Liver (tissue), 9 donors: Measurements from ENCODE around the gene B2M. TPM values are rescaled to one million over a fixed set of nuclear protein-coding genes. Genes with fewer than 3 reads are reported as not detected.

ENCODE experiments used
- DNase-seq: peaks from one replicate; pipeline ENCODE4 v3.0.0-alpha.2; 2017; ENCODE audit warnings: low spot score
- H3K27ac ChIP-seq, 2 donors: one replicate each; pipeline ENCODE4 v1.7.0; 2013; ENCODE audit warnings: inconsistent platforms in 2 of 2, low read length in 2 of 2, control low read depth in 1 of 2, low read depth in 1 of 2, mild to moderate bottlenecking in 1 of 2
- H3K27me3 ChIP-seq, 4 donors: one replicate each; pipeline versions ENCODE4 v1.6.1 to v1.7.0; 2013; ENCODE audit warnings: low read length in 3 of 4, inconsistent platforms in 1 of 4, mild to moderate bottlenecking in 1 of 4, moderate library complexity in 1 of 4; ENCODE audit not compliant: control insufficient read depth in 4 of 4, insufficient read depth in 4 of 4
- H3K36me3 ChIP-seq, 4 donors: one replicate each; pipeline versions ENCODE4 v1.6.1 to v1.7.0; 2013; ENCODE audit warnings: low read length in 3 of 4, mild to moderate bottlenecking in 3 of 4, low read depth in 1 of 4, moderate library complexity in 1 of 4; ENCODE audit not compliant: control insufficient read depth in 4 of 4, insufficient read depth in 3 of 4
- H3K4me1 ChIP-seq, 4 donors: one replicate each; pipeline versions ENCODE4 v1.6.1 to v1.7.0; 2013; ENCODE audit warnings: low read length in 3 of 4, mild to moderate bottlenecking in 3 of 4, moderate library complexity in 1 of 4; ENCODE audit not compliant: control insufficient read depth in 4 of 4, insufficient read depth in 4 of 4
- H3K4me3 ChIP-seq, 3 donors: one replicate each; pipeline versions ENCODE4 v1.6.1 to v1.7.0; 2013; ENCODE audit warnings: low read length in 3 of 3, control low read depth in 1 of 3, low read depth in 1 of 3, mild to moderate bottlenecking in 1 of 3
- H3K9ac ChIP-seq, 2 donors: one replicate each; pipeline ENCODE4 v1.7.0; 2013; ENCODE audit warnings: low read length in 2 of 2, mild to moderate bottlenecking in 2 of 2, moderate library complexity in 2 of 2, control low read depth in 1 of 2, low read depth in 1 of 2
- H3K9me3 ChIP-seq, 4 donors: one replicate each; pipeline versions ENCODE4 v1.6.1 to v1.7.0; 2013; ENCODE audit warnings: low read length in 3 of 4; ENCODE audit not compliant: control insufficient read depth in 4 of 4
- EGR1 ChIP-seq, 2 donors: IDR thresholded peaks; 2 replicates each; pipeline ENCODE4 v1.6.1; 2016 to 2018; ENCODE audit warnings: antibody characterized with exemption in 2 of 2, low read depth in 2 of 2
- FOXA1 ChIP-seq: IDR thresholded peaks from 2 replicates; pipeline ENCODE4 v1.6.1; 2016; ENCODE audit warnings: antibody characterized with exemption
- FOXA2 ChIP-seq: IDR thresholded peaks from 2 replicates; pipeline ENCODE4 v1.6.1; 2016; ENCODE audit warnings: antibody characterized with exemption
- GABPA ChIP-seq, 2 donors: IDR thresholded peaks in 1 of 2; conservative IDR thresholded peaks in 1 of 2; 2 replicates each; pipeline ENCODE4 v1.6.1; 2016; ENCODE audit warnings: antibody characterized with exemption in 2 of 2, mild to moderate bottlenecking in 1 of 2, moderate library complexity in 1 of 2
- HNF4G ChIP-seq: IDR thresholded peaks from 2 replicates; pipeline ENCODE4 v1.6.1; 2016; ENCODE audit warnings: antibody characterized with exemption
- JUND ChIP-seq, 2 donors: IDR thresholded peaks; 2 replicates each; pipeline ENCODE4 v1.6.1; 2016; ENCODE audit warnings: antibody characterized with exemption in 2 of 2
- NR2F2 ChIP-seq: IDR thresholded peaks from 2 replicates; pipeline ENCODE4 v1.6.1; 2016; ENCODE audit warnings: antibody characterized with exemption
- RAD21 ChIP-seq, 2 donors: IDR thresholded peaks; 2 replicates each; pipeline ENCODE4 v1.6.1; 2016; ENCODE audit warnings: antibody characterized with exemption in 2 of 2, mild to moderate bottlenecking in 2 of 2
- RXRA ChIP-seq, 2 donors: IDR thresholded peaks; 2 replicates each; pipeline ENCODE4 v1.6.1; 2017 to 2018; ENCODE audit warnings: antibody characterized with exemption in 2 of 2, mild to moderate bottlenecking in 1 of 2
- SP1 ChIP-seq: IDR thresholded peaks from 2 replicates; pipeline ENCODE4 v1.6.1; 2018; ENCODE audit warnings: antibody characterized with exemption, mild to moderate bottlenecking
- TAF1 ChIP-seq: conservative IDR thresholded peaks from 2 replicates; pipeline ENCODE4 v1.6.1; 2016; ENCODE audit warnings: antibody characterized with exemption, mild to moderate bottlenecking
- YY1 ChIP-seq: IDR thresholded peaks from 2 replicates; pipeline ENCODE4 v1.6.1; 2016; ENCODE audit warnings: antibody characterized with exemption, mild to moderate bottlenecking
- WGBS: extraction: QIAGEN DNeasy Blood & Tissue Kit; methylation state at CpG from one replicate; pipeline ENCODE4 v1.1.7; 2013; 5-methylcytosine and 5-hydroxymethylcytosine counted together
- polyA plus RNA-seq, 2 donors: library from polyadenylated mRNA; stranded (reverse) in 1 of 2; unstranded in 1 of 2; fragments of 200-250 nt in 1 of 2; fragments of >200 nt in 1 of 2; fragmentation: Nextera tagmentation in 1 of 2; extraction: Ambion mirVana in 1 of 2; gene quantifications; one replicate each; pipeline versions ENCODE4 v1.2.1 to v1.2.3, GENCODE V29; 2013 to 2015
- total RNA-seq, 2 donors: library from RNA; depleted of rRNA; stranded (reverse); fragments of >200 nt; gene quantifications; one replicate each; pipeline ENCODE4 v1.2.3, GENCODE V29; 2014
- TF ChIP-seq, protein P1 (sequence below): IDR thresholded peaks from 2 replicates; pipeline ENCODE4 v1.6.1; 2016; ENCODE audit warnings: antibody characterized with exemption, mild to moderate bottlenecking
- TF ChIP-seq, protein P2 (sequence below): IDR thresholded peaks from 2 replicates; pipeline ENCODE4 v1.6.1; 2016; ENCODE audit warnings: antibody characterized with exemption
- TF ChIP-seq, protein P3 (sequence below): fragments of 150-350 bp; IDR thresholded peaks from 2 replicates; pipeline ENCODE4 v1.5.1; 2017; ENCODE audit warnings: improper control_type of control experiment, low read depth, low read length; ENCODE audit not compliant: missing input control
- donor health status: healthy.
- donor health status: healthy.
- donor health status: healthy.
- donor health status: healthy.
- donor health status: healthy.

B2M gene
- total and polyA plus RNA-seq, 4 donors, result 1,388 to 3,787 (median 2,950) TPM

DNA sequence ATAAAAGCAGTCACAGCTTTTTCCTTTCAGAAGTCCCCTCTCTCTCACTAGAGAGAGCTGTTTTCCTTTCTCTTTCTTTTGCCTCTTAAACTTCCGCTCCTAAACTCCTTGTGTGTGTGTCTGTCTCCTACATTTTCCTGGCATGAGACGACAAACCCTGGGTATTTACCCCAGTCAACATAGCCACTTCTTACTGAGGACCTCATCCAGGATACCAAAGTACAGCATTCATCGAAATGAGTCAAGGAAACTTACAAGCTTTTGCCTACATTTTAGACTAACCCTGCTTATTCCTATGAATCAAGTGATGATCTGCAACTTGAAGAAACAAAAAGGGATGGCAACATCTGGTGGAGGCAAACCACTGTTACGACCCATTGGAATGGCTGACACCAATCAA lies 16.9 kb upstream of the B2M start (continued):
- TF ChIP-seq, protein P1, sequence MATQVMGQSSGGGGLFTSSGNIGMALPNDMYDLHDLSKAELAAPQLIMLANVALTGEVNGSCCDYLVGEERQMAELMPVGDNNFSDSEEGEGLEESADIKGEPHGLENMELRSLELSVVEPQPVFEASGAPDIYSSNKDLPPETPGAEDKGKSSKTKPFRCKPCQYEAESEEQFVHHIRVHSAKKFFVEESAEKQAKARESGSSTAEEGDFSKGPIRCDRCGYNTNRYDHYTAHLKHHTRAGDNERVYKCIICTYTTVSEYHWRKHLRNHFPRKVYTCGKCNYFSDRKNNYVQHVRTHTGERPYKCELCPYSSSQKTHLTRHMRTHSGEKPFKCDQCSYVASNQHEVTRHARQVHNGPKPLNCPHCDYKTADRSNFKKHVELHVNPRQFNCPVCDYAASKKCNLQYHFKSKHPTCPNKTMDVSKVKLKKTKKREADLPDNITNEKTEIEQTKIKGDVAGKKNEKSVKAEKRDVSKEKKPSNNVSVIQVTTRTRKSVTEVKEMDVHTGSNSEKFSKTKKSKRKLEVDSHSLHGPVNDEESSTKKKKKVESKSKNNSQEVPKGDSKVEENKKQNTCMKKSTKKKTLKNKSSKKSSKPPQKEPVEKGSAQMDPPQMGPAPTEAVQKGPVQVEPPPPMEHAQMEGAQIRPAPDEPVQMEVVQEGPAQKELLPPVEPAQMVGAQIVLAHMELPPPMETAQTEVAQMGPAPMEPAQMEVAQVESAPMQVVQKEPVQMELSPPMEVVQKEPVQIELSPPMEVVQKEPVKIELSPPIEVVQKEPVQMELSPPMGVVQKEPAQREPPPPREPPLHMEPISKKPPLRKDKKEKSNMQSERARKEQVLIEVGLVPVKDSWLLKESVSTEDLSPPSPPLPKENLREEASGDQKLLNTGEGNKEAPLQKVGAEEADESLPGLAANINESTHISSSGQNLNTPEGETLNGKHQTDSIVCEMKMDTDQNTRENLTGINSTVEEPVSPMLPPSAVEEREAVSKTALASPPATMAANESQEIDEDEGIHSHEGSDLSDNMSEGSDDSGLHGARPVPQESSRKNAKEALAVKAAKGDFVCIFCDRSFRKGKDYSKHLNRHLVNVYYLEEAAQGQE, result no peak

DNA sequence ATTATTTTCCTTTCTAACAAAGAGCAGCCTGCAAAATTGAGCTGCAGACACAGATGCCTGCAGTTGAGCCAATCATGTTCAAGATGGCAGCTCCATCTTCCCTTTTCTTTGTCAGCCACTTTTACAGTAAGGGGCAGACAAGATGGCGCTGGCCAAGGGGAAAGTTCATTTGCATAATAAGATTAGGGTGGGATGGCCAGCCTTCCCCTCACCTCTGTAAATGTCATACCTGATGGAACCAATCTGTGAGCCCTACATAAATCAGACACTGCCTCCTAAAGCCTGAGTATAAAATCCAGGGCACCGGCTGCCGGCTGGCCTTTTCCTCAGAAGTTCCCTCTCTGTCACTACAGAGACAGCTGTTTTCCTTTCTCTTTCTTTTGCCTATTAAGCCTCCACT lies 16.0 kb upstream of the B2M start:
- no peak for DNase-seq
- no peak overlapping the region for H3K27ac ChIP-seq
- no peaks in the 10 kb centered on the region for H3K4me1 ChIP-seq
- no peaks in the 10 kb centered on the region for H3K9me3 ChIP-seq
- H3K27me3 ChIP-seq, result no peaks in the 10 kb centered on the region
- no peaks in the 10 kb centered on the region for H3K36me3 ChIP-seq
- 81% methylated on average over 3 of the region's 3 CpGs for WGBS
- no peak overlapping the region for H3K9ac ChIP-seq
- no peak overlapping the region for H3K4me3 ChIP-seq
- TF ChIP-seq SP1 (no peak), EGR1 (IDR thresholded peaks at IDR 0.05; ENCODE audit: low read depth in 2 of 2) (no peak), FOXA2 (no peak), YY1 (no peak), JUND (IDR thresholded peaks at IDR 0.05) (no peak), FOXA1 (no peak), NR2F2 (no peak), GABPA (IDR thresholded peaks at IDR 0.05 in 1 of 2, conservative IDR thresholded peaks at IDR 0.05 in 1 of 2) (no peak), HNF4G (no peak), RXRA (IDR thresholded peaks at IDR 0.05) (no peak), TAF1 (no peak), RAD21 (IDR thresholded peaks at IDR 0.05) (no peak)
- TF ChIP-seq, protein P1, result no peak
- TF ChIP-seq, protein P2, sequence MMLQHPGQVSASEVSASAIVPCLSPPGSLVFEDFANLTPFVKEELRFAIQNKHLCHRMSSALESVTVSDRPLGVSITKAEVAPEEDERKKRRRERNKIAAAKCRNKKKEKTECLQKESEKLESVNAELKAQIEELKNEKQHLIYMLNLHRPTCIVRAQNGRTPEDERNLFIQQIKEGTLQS, result no peak
- TF ChIP-seq, protein P3, sequence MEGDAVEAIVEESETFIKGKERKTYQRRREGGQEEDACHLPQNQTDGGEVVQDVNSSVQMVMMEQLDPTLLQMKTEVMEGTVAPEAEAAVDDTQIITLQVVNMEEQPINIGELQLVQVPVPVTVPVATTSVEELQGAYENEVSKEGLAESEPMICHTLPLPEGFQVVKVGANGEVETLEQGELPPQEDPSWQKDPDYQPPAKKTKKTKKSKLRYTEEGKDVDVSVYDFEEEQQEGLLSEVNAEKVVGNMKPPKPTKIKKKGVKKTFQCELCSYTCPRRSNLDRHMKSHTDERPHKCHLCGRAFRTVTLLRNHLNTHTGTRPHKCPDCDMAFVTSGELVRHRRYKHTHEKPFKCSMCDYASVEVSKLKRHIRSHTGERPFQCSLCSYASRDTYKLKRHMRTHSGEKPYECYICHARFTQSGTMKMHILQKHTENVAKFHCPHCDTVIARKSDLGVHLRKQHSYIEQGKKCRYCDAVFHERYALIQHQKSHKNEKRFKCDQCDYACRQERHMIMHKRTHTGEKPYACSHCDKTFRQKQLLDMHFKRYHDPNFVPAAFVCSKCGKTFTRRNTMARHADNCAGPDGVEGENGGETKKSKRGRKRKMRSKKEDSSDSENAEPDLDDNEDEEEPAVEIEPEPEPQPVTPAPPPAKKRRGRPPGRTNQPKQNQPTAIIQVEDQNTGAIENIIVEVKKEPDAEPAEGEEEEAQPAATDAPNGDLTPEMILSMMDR, result no peak
